SU-DHL-6 (cell line): ENCODE data around the gene TMEM119.

Experiments
- EZH2phosphoT487 ChIP-seq: fragments of 200-600 bp; sonication (generic), shearing (Covaris generic); conservative IDR thresholded peaks from 2 replicates; pipeline ENCODE4 v1.6.1; 2018; ENCODE audit warnings: mild to moderate bottlenecking, antibody characterized with exemption, low read length, moderate library complexity, mixed read lengths
- TF ChIP-seq, protein P1 (sequence below): fragments of 200-600 bp; sonication (generic); IDR thresholded peaks from one replicate; pipeline ENCODE4 v1.5.1; 2017; ENCODE audit warnings: antibody characterized with exemption, mild to moderate bottlenecking, low read length, moderate library complexity; ENCODE audit not compliant: insufficient read depth, poor library complexity, severe bottlenecking

DNA sequence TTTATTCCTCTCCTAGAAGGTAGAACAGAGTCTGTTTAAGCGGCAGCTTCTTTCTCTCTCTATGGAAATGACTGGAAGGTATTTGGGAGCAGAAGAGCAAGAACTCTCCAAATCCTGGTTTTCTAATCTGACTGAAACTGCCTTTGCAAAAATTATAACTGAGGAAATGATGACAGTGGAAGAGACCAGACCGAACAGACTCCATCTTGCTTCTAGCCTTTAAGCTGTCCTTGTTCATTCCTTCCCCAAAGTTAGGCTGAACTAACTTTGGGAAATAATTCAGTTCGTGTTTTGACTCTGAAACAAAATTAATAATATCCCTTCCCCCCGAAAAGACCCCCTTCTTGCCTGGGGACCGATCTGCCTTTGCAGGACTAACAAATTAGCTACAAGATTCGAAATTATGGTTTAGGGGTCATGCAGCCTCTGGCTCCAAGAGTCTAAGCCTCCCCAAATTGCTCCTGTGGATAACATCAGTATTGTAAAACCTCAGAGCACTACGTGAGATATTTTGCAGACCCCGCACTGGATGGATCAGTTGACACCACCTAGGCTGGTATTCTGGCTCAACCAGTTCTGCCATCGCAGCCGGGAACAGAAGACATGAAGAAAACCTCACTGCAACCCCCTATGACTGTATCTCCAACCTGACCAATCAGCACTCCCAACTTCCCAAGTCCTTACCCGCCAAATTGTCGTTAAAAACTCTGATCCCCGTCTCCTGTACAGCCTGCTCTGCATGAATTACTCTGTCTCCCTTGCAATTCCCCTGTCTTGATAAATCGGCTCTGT lies 21.7 kb upstream of the TMEM119 start:
- TF ChIP-seq, protein P1, sequence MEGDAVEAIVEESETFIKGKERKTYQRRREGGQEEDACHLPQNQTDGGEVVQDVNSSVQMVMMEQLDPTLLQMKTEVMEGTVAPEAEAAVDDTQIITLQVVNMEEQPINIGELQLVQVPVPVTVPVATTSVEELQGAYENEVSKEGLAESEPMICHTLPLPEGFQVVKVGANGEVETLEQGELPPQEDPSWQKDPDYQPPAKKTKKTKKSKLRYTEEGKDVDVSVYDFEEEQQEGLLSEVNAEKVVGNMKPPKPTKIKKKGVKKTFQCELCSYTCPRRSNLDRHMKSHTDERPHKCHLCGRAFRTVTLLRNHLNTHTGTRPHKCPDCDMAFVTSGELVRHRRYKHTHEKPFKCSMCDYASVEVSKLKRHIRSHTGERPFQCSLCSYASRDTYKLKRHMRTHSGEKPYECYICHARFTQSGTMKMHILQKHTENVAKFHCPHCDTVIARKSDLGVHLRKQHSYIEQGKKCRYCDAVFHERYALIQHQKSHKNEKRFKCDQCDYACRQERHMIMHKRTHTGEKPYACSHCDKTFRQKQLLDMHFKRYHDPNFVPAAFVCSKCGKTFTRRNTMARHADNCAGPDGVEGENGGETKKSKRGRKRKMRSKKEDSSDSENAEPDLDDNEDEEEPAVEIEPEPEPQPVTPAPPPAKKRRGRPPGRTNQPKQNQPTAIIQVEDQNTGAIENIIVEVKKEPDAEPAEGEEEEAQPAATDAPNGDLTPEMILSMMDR, result no peak
- TF ChIP-seq EZH2phosphoT487, result no peak
